GM12892 (cell line): Measurements from ENCODE around the gene CNGA2.
"Not testable (repeated sequence)": the region's sequence is repeated elsewhere in the genome, so short reads cannot be mapped to it uniquely, and the experiment has no call there.

Experiments
- POLR2A ChIP-seq: IDR thresholded peaks from 2 replicates; pipeline ENCODE4 v1.6.1; 2011; ENCODE audit warnings: low read depth, low read length, control low read depth
- POLR2AphosphoS5 ChIP-seq: IDR thresholded peaks from 2 replicates; pipeline ENCODE4 v1.6.1; 2011; ENCODE audit warnings: low read depth, low read length, control low read depth

GRCh38 chrX:151697082-151697481, 37.5 kb upstream of the CNGA2 start:
- TF ChIP-seq POLR2A, POLR2AphosphoS5: not testable (repeated sequence)
